GM19372 (cell line): Measurements from ENCODE around the gene COA4.
"Not testable (repeated sequence)": the region's sequence is repeated elsewhere in the genome, so short reads cannot be mapped to it uniquely, and the experiment has no call there.

ENCODE experiments used
- ATAC-seq: cut with Tn5 transposase; IDR thresholded peaks from one replicate; pipeline ENCODE4 v1.9.1; 2021; ENCODE audit warnings: mild to moderate bottlenecking, low read depth, moderate library complexity; ENCODE audit not compliant: unreplicated experiment

Gene COA4

GRCh38 chr11:73876424-73877310, at the start of gene COA4, which contains the start of gene PAAF1:
Gene COA4 (minus strand): TSS chr11:73876846. CDS start chr11:73873378, 3,468 bp downstream.
Gene PAAF1 (plus strand): TSS chr11:73876999. CDS start chr11:73877022, 23 bp downstream.
- peak; percentile 97 for ATAC-seq

- no peak for ATAC-seq
These were observed 44.5 kb upstream of the COA4 start for GRCh38 chr11:73921180-73921579.

GRCh38 chr11:73916435-73916834, 39.8 kb upstream of the COA4 start:
- ATAC-seq: no peak

GRCh38 chr11:73914284-73914683, 37.6 kb upstream of the COA4 start:
- no peak for ATAC-seq

- no peak for ATAC-seq
These were observed 36.8 kb upstream of the COA4 start for GRCh38 chr11:73913472-73913871.

- no peak for ATAC-seq
These were observed 35.4 kb upstream of the COA4 start for GRCh38 chr11:73912026-73912425.

GRCh38 chr11:73907191-73907590, 30.5 kb upstream of the COA4 start:
- ATAC-seq: no peak

- ATAC-seq: no peak
These were observed 25.7 kb upstream of the COA4 start for GRCh38 chr11:73902303-73902702.

GRCh38 chr11:73894725-73895335, 18.2 kb upstream of the COA4 start:
- no peak for ATAC-seq

- ATAC-seq: no peak
These were observed 16.4 kb upstream of the COA4 start for GRCh38 chr11:73893041-73893440.

GRCh38 chr11:73889536-73889935, 12.9 kb upstream of the COA4 start:
- no peak for ATAC-seq

GRCh38 chr11:73889019-73889418, 12.4 kb upstream of the COA4 start:
- no peak for ATAC-seq

- ATAC-seq: no peak
These were observed 11.6 kb upstream of the COA4 start for GRCh38 chr11:73888244-73888643.

- no peak for ATAC-seq
These were observed 7.2 kb upstream of the COA4 start for GRCh38 chr11:73883856-73884255.

- ATAC-seq: not testable (repeated sequence)
These were observed 3.8 kb upstream of the COA4 start for GRCh38 chr11:73880449-73880848.

- no peak for ATAC-seq
These were observed 2.1 kb upstream of the COA4 start for GRCh38 chr11:73878771-73879170.

- no peak for ATAC-seq
These were observed 806 bp downstream of the COA4 start for GRCh38 chr11:73875840-73876239.

- ATAC-seq: no peak
These were observed 1.3 kb downstream of the COA4 start for GRCh38 chr11:73875380-73875779.

- no peak for ATAC-seq
These were observed 3.8 kb downstream of the COA4 start for GRCh38 chr11:73872749-73873357.

GRCh38 chr11:73870261-73870660, 6.4 kb downstream of the COA4 start:
- no peak for ATAC-seq

- ATAC-seq: no peak
These were observed 7.2 kb downstream of the COA4 start for GRCh38 chr11:73869332-73869949.
